H1 (cell line): ENCODE results near the gene ASAP2. TPM values are rescaled to one million over a fixed set of nuclear protein-coding genes. Genes with fewer than 3 reads are reported as not detected.

ENCODE experiments used
- CTCF ChIA-PET: fragments of 300-600 bp; sonication (Branson Sonifier 250); formaldehyde crosslinking; loops from one replicate; lab custom pipeline; 2021; ENCODE audit not compliant: partially characterized antibody; lab: Charles Lee
- POLR2A ChIA-PET: fragments of 300-600 bp; sonication (Branson Sonifier 250); formaldehyde crosslinking; loops from one replicate; lab custom pipeline; 2021; ENCODE audit warnings: inconsistent platforms; ENCODE audit not compliant: partially characterized antibody; lab: Charles Lee
- DNase-seq, 2 experiments: peaks; one replicate each; pipeline versions ENCODE4 v3.0.0 to v3.0.0-alpha.2; 2010 to 2022; ENCODE audit warnings: low spot score in 2 of 2, low read depth in 1 of 2, mixed read lengths in 1 of 2
- FAIRE-seq: peaks from 2 replicates; lab custom pipeline; 2011; peaks lifted over from hg19 to GRCh38; lab: Jason Lieb, UNC
- H2AFZ ChIP-seq: 2 replicates; pipeline ENCODE4 v1.8.1; 2012; ENCODE audit warnings: low read length, inconsistent platforms
- H2AK5ac ChIP-seq: 2 replicates; pipeline ENCODE4 v1.6.1; 2013; ENCODE audit warnings: low read depth, low read length
- H2BK120ac ChIP-seq: replicated peaks from 2 replicates; pipeline ENCODE3; 2013; ENCODE audit warnings: low read depth, low read length, inconsistent platforms
- H2BK12ac ChIP-seq: 2 replicates; pipeline ENCODE4 v1.6.1; 2013; ENCODE audit warnings: low read depth, low read length
- H2BK15ac ChIP-seq: 2 replicates; pipeline ENCODE4 v1.6.1; 2013; ENCODE audit warnings: low read length
- H2BK20ac ChIP-seq: 2 replicates; pipeline ENCODE4 v1.6.1; 2013; ENCODE audit warnings: low read length
- H2BK5ac ChIP-seq: 2 replicates; pipeline ENCODE4 v1.6.1; 2013; ENCODE audit warnings: low read depth, low read length
- H3K14ac ChIP-seq: 2 replicates; pipeline ENCODE4 v1.6.1; 2013; ENCODE audit warnings: inconsistent platforms; ENCODE audit not compliant: insufficient read length
- H3K18ac ChIP-seq: 2 replicates; pipeline ENCODE4 v1.6.1; 2013; ENCODE audit warnings: low read length; ENCODE audit errors: extremely low read depth
- H3K23ac ChIP-seq: 2 replicates; pipeline ENCODE4 v1.6.1; 2013; ENCODE audit warnings: inconsistent platforms; ENCODE audit not compliant: insufficient read length
- H3K23me2 ChIP-seq: 2 replicates; pipeline ENCODE4 v1.6.1; 2013; ENCODE audit warnings: low read depth, low read length
- H3K27ac ChIP-seq: 2 replicates; pipeline ENCODE4 v1.6.1; 2011; ENCODE audit warnings: low read depth, low read length, inconsistent platforms
- H3K27me3 ChIP-seq, 4 experiments: replicated peaks in 1 of 4; 1 replicate in 1 of 4; 2 replicates in 3 of 4; pipeline versions ENCODE4 v1.6.1 to v1.8.1; 2011 to 2013; ENCODE audit warnings: low read length in 3 of 4, mild to moderate bottlenecking in 3 of 4, inconsistent platforms in 2 of 4, mixed read lengths in 2 of 4, moderate library complexity in 1 of 4; ENCODE audit not compliant: control insufficient read depth in 3 of 4, insufficient read depth in 3 of 4; ENCODE audit errors: extremely low read depth in 1 of 4
- H3K36me3 ChIP-seq, 4 experiments: 2 replicates each; pipeline versions ENCODE4 v1.6.1 to v1.8.1; 2011 to 2013; ENCODE audit warnings: mild to moderate bottlenecking in 4 of 4, low read length in 3 of 4, moderate library complexity in 2 of 4, control low read depth in 1 of 4, inconsistent platforms in 1 of 4; ENCODE audit not compliant: insufficient read depth in 4 of 4, control insufficient read depth in 2 of 4
- H3K4ac ChIP-seq: replicated peaks from 2 replicates; pipeline ENCODE3; 2013; ENCODE audit warnings: low read length, low read depth, mixed read lengths, inconsistent platforms; ENCODE audit not compliant: insufficient read length
- H3K4me1 ChIP-seq, 4 experiments: replicated peaks in 1 of 4; 1 replicate in 1 of 4; 2 replicates in 3 of 4; pipeline versions ENCODE4 v1.6.1 to v1.8.1; 2011 to 2013; ENCODE audit warnings: low read length in 3 of 4, inconsistent platforms in 2 of 4, mixed read lengths in 1 of 4; ENCODE audit not compliant: insufficient read depth in 4 of 4, control insufficient read depth in 3 of 4
- H3K4me2 ChIP-seq, 2 experiments: 2 replicates each; pipeline versions ENCODE4 v1.6.1 to v1.8.1; 2011 to 2013; ENCODE audit warnings: low read depth in 2 of 2, low read length in 2 of 2, control low read depth in 1 of 2, inconsistent platforms in 1 of 2, mild to moderate bottlenecking in 1 of 2; ENCODE audit not compliant: insufficient read depth in 1 of 2
- H3K4me3 ChIP-seq, 4 experiments: fragments of 200-600, 300-600 bp in 1 of 4; sonication (generic), shearing (Covaris generic), sonication (Bioruptor Twin) in 1 of 4; 2 replicates each; pipeline versions ENCODE4 v1.5.1 to v1.8.1; 2011 to 2016; ENCODE audit warnings: low read length in 4 of 4, low read depth in 3 of 4, control low read depth in 2 of 4, inconsistent platforms in 2 of 4, mild to moderate bottlenecking in 2 of 4, mixed read lengths in 1 of 4, moderate library complexity in 1 of 4; ENCODE audit not compliant: insufficient read depth in 2 of 4; ENCODE audit errors: extremely low read depth in 1 of 4
- H3K56ac ChIP-seq: replicated peaks from 2 replicates; pipeline ENCODE3; 2013; ENCODE audit warnings: low read depth, mild to moderate bottlenecking, mixed read lengths, low read length, inconsistent platforms; ENCODE audit not compliant: insufficient read length
- H3K79me1 ChIP-seq: 2 replicates; pipeline ENCODE4 v1.6.1; 2013; ENCODE audit warnings: low read depth, low read length, control low read depth
- H3K79me2 ChIP-seq, 2 experiments: 2 replicates each; pipeline versions ENCODE4 v1.6.1 to v1.8.1; 2012 to 2013; ENCODE audit warnings: low read length in 2 of 2, mild to moderate bottlenecking in 2 of 2, inconsistent platforms in 1 of 2; ENCODE audit not compliant: insufficient read depth in 2 of 2, control insufficient read depth in 1 of 2
- H3K9ac ChIP-seq, 4 experiments: replicated peaks in 1 of 4; 1 replicate in 1 of 4; 2 replicates in 3 of 4; pipeline versions ENCODE4 v1.6.1 to v1.8.1; 2011 to 2013; ENCODE audit warnings: low read depth in 3 of 4, low read length in 3 of 4, control low read depth in 2 of 4, mild to moderate bottlenecking in 2 of 4, moderate library complexity in 2 of 4, inconsistent platforms in 1 of 4; ENCODE audit errors: extremely low read depth in 1 of 4
- H3K9me3 ChIP-seq, 2 experiments: 2 replicates each; pipeline versions ENCODE4 v1.6.1 to v1.8.1; 2012 to 2013; ENCODE audit warnings: mild to moderate bottlenecking in 2 of 2, moderate library complexity in 2 of 2, control low read depth in 1 of 2, inconsistent platforms in 1 of 2, low read depth in 1 of 2, low read length in 1 of 2, mixed read lengths in 1 of 2; ENCODE audit not compliant: insufficient read depth in 2 of 2
- H4K20me1 ChIP-seq, 2 experiments: replicated peaks in 1 of 2; 2 replicates each; pipeline versions ENCODE3 to v1.8.1; 2011 to 2013; ENCODE audit warnings: inconsistent platforms in 2 of 2, low read length in 2 of 2, mild to moderate bottlenecking in 1 of 2; ENCODE audit not compliant: insufficient read depth in 2 of 2, control insufficient read depth in 1 of 2
- H4K5ac ChIP-seq: 2 replicates; pipeline ENCODE4 v1.6.1; 2013; ENCODE audit warnings: low read length, low read depth, mixed read lengths, inconsistent platforms; ENCODE audit not compliant: insufficient read length
- H4K8ac ChIP-seq: 2 replicates; pipeline ENCODE4 v1.8.0; 2013; ENCODE audit warnings: mild to moderate bottlenecking, moderate library complexity, low read length, inconsistent platforms; ENCODE audit not compliant: insufficient read depth; ENCODE audit errors: extremely low read depth
- H4K91ac ChIP-seq: replicated peaks from 2 replicates; pipeline ENCODE3; 2013; ENCODE audit warnings: low read length, mixed read lengths, inconsistent platforms; ENCODE audit not compliant: insufficient read length
- ASH2L ChIP-seq: fragments of 200-600, 300-600 bp; sonication (generic); IDR thresholded peaks from one replicate; pipeline ENCODE4 v1.7.1; 2017; ENCODE audit warnings: low read length
- E2F6 ChIP-seq: IDR thresholded peaks from 2 replicates; pipeline ENCODE4 v1.6.1; 2012; ENCODE audit warnings: inconsistent platforms
- JUND ChIP-seq: IDR thresholded peaks from 2 replicates; pipeline ENCODE4 v1.6.1; 2011; ENCODE audit warnings: mild to moderate bottlenecking, improper control_type of control experiment, low read length
- KDM4A ChIP-seq: IDR thresholded peaks from one replicate; pipeline ENCODE4 v1.7.1; 2012; ENCODE audit warnings: low read depth, mild to moderate bottlenecking, moderate library complexity, low read length, inconsistent platforms; ENCODE audit not compliant: severe bottlenecking
- SIN3A ChIP-seq, 2 experiments: IDR thresholded peaks in 1 of 2; conservative IDR thresholded peaks in 1 of 2; 2 replicates each; pipeline ENCODE4 v1.6.1; 2011 to 2012; ENCODE audit warnings: low read length in 2 of 2, improper control_type of control experiment in 1 of 2, low read depth in 1 of 2, mild to moderate bottlenecking in 1 of 2
- SP2 ChIP-seq: IDR thresholded peaks from 2 replicates; pipeline ENCODE4 v1.6.1; 2012; ENCODE audit warnings: mild to moderate bottlenecking, low read length, inconsistent platforms
- SRF ChIP-seq: IDR thresholded peaks from 2 replicates; pipeline ENCODE4 v1.6.1; 2011; ENCODE audit warnings: mild to moderate bottlenecking, low read depth, low read length, moderate library complexity
- WGBS, 2 experiments: shearing (Covaris generic) in 1 of 2; methylation state at CpG; one replicate each; pipeline versions ENCODE4 v1.1.6 to v1.1.7; 2013 to 2015; ENCODE audit warnings: low lambda C conversion rate in 2 of 2, mixed read lengths in 2 of 2, inconsistent platforms in 1 of 2, low coverage in 1 of 2, missing lambda C conversion rate in 1 of 2; ENCODE audit not compliant: insufficient replicate concordance in 2 of 2, insufficient coverage in 1 of 2, insufficient read length in 1 of 2; ENCODE audit errors: extremely low coverage in 1 of 2, missing lambda C conversion rate in 1 of 2; 5-methylcytosine and 5-hydroxymethylcytosine counted together
- polyA plus RNA-seq, 7 experiments: library from polyadenylated mRNA; depleted of rRNA in 3 of 7; stranded (reverse) in 5 of 7; unstranded in 2 of 7; fragments of >200 nt in 5 of 7; fragments of 200-250 nt in 2 of 7; gene quantifications; 1 replicate in 5 of 7; 2 replicates in 1 of 7; 4 replicates in 1 of 7; pipeline versions ENCODE4 v1.2.1 to v1.2.3, GENCODE V29; 2011 to 2013; ENCODE audit warnings: missing spikeins in 2 of 7, mixed read lengths in 2 of 7
- total RNA-seq: library from RNA; stranded (reverse); fragmentation: NEBNext Ultra II Directional; extraction: Animal tissue kit (Norgen Biotek cat#: 25700); gene quantifications from 2 replicates; pipeline ENCODE4 v1.2.1, GENCODE V29; 2021

ASAP2 gene
- total and polyA plus RNA-seq, 2 of the 8 experiments (the other 6 are each of a cell fraction or from before 2014, with no cell fraction given), result 10.2 to 18.7 TPM

- WGBS, 2 experiments, result 87% methylated on average over 7 of the region's 7 CpGs; no CpG with 5 or more reads in 1 of the 2 experiments
- H3K56ac ChIP-seq, result no peak overlapping the region
- no peak overlapping the region for H3K4ac ChIP-seq
- peaks cover 0 to 2% (median 0%) of the 10 kb centered on the region in 4 experiments; a peak in 2 of 7 replicates for H3K4me1 ChIP-seq
- H3K14ac ChIP-seq, result no peak overlapping the region
- H3K4me2 ChIP-seq, result no peak overlapping the region
- H4K91ac ChIP-seq, result no peak overlapping the region
- no peak overlapping the region for H4K5ac ChIP-seq
- no peak overlapping the region for H3K27ac ChIP-seq
- H2AK5ac ChIP-seq, result no peak overlapping the region
- no peaks in the 10 kb centered on the region; a peak in 1 of 7 replicates for H3K27me3 ChIP-seq
- no peaks in the 10 kb centered on the region for H3K36me3 ChIP-seq
- no peak overlapping the region for H3K18ac ChIP-seq
- no peak overlapping the region for H3K23ac ChIP-seq
- no peak overlapping the region for H2BK20ac ChIP-seq
- CTCF ChIA-PET, result interaction anchor here (0.6 to 1.3 kb wide), 4 partner anchors 9 to 98 kb away, joined by 3 to 4 read pairs (median 4); no protein-coding TSS in a partner anchor
- no peak overlapping the region for H2BK5ac ChIP-seq
- no peak overlapping the region for H2BK12ac ChIP-seq
- no peak overlapping the region for H3K4me3 ChIP-seq
- FAIRE-seq (no peak), DNase-seq (no peak)
- POLR2A ChIA-PET, result no interaction called here
- no peak overlapping the region for H2BK15ac ChIP-seq
- H4K8ac ChIP-seq, result 0 out of 2 replicates have a peak overlapping the region, but pooled peaks have one; percentile 51
- no peaks in the 10 kb centered on the region for H3K23me2 ChIP-seq
- no peak overlapping the region for H3K9ac ChIP-seq
- peaks cover 8% of the 10 kb centered on the region; the same call in 1 of the 2 replicates for H3K79me1 ChIP-seq
- no peak overlapping the region for H2AFZ ChIP-seq
- H3K9me3 ChIP-seq, result no peaks in the 10 kb centered on the region
- H2BK120ac ChIP-seq, result no peak overlapping the region
- H4K20me1 ChIP-seq, result peaks cover 7 to 9% of the 10 kb centered on the region in 2 experiments
- peaks cover 0 to 59% of the 10 kb centered on the region in 2 experiments; a peak in 2 of 4 replicates for H3K79me2 ChIP-seq
- no peak for TF ChIP-seq E2F6
- TF ChIP-seq KDM4A, result no peak
- no peak for TF ChIP-seq JUND
- no peak for TF ChIP-seq SP2
- no peak for TF ChIP-seq ASH2L
- TF ChIP-seq SRF, result no peak
- no peak for TF ChIP-seq SIN3A (conservative IDR thresholded peaks at IDR 0.05 in 1 of 2, IDR thresholded peaks at IDR 0.05 in 1 of 2; ENCODE audit: low read depth in 1 of 2, low read length in 2 of 2)
Observed at GRCh38 chr2:9236045-9236344, 29.4 kb downstream of the ASAP2 start.
